Kidney (tissue), 14 donors: ENCODE measurements around the gene MRPL49. TPM values are rescaled to one million over a fixed set of nuclear protein-coding genes. Genes with fewer than 3 reads are reported as not detected.

Source experiments
- DNase-seq, 5 donors: peaks; one replicate each; pipeline ENCODE4 v3.0.0-alpha.2; 2013 to 2020
- FAIRE-seq: peaks from 2 replicates; lab custom pipeline; 2012; peaks lifted over from hg19 to GRCh38; lab: Jason Lieb, UNC
- H3K27ac ChIP-seq, 2 donors: one replicate each; pipeline ENCODE4 v1.7.0; 2013; ENCODE audit warnings: low read depth in 2 of 2, low read length in 2 of 2, inconsistent platforms in 1 of 2
- H3K27me3 ChIP-seq: one replicate; pipeline ENCODE4 v1.7.1; 2013; ENCODE audit warnings: low read length, inconsistent platforms; ENCODE audit not compliant: control insufficient read depth, insufficient read depth
- H3K36me3 ChIP-seq, 3 donors: one replicate each; pipeline versions ENCODE4 v1.7.0 to v1.7.1; 2013; ENCODE audit warnings: low read length in 3 of 3, control low read depth in 1 of 3, inconsistent platforms in 1 of 3; ENCODE audit not compliant: insufficient read depth in 3 of 3, control insufficient read depth in 2 of 3
- H3K4me1 ChIP-seq, 3 donors: one replicate each; pipeline versions ENCODE4 v1.7.0 to v1.7.1; 2013; ENCODE audit warnings: low read length in 3 of 3, inconsistent platforms in 1 of 3, low read depth in 1 of 3; ENCODE audit not compliant: control insufficient read depth in 2 of 3, insufficient read depth in 2 of 3
- H3K4me3 ChIP-seq, 3 donors: one replicate each; pipeline versions ENCODE4 v1.7.0 to v1.8.1; 2013; ENCODE audit warnings: low read length in 3 of 3, control low read depth in 1 of 3, inconsistent platforms in 1 of 3
- H3K9ac ChIP-seq, 3 donors: one replicate each; pipeline versions ENCODE4 v1.7.0 to v1.7.1; 2013; ENCODE audit warnings: low read length in 3 of 3, control low read depth in 1 of 3, inconsistent platforms in 1 of 3
- H3K9me3 ChIP-seq, 3 donors: one replicate each; pipeline versions ENCODE4 v1.7.0 to v1.7.1; 2013; ENCODE audit warnings: low read length in 3 of 3, control low read depth in 1 of 3, inconsistent platforms in 1 of 3; ENCODE audit not compliant: control insufficient read depth in 2 of 3, insufficient read depth in 1 of 3
- CTCF ChIP-seq: IDR thresholded peaks from 3 replicates; pipeline ENCODE4 v1.5.1; 2012; ENCODE audit warnings: mild to moderate bottlenecking, moderate library complexity, borderline replicate concordance; ENCODE audit not compliant: insufficient read depth; ENCODE audit errors: extremely low read depth
- intact Hi-C: fragments of 100-400 bp; cut with DNase I; formaldehyde crosslinking; loops from one replicate; pipeline ENCODE4 v1.11.1; 2022
- polyA plus RNA-seq: library from polyadenylated mRNA; stranded (reverse); fragments of 350-450 nt; fragmentation: Illumina TruSeq; extraction: RNeasy Lipid Tissue Mini Kit (QIAGEN cat#74804); gene quantifications from one replicate; pipeline ENCODE4 v1.2.3, GENCODE V29; 2014; ENCODE audit warnings: low read depth, low replicate concordance; ENCODE audit not compliant: insufficient read depth
- total RNA-seq: library from RNA; stranded (reverse); fragmentation: NEBNext Ultra II Directional; extraction: Animal tissue kit (Norgen Biotek cat#: 25700); gene quantifications from one replicate; pipeline ENCODE4 v1.2.1, GENCODE V29; 2021
- donor health status: control.
- donor health status: control.
- donor health status: control.
- donor health status: control.
- donor health status: control.
- donor health status: DM: yes; HTN: yes; CAD: no.
- donor health status: Normal renal cell carcinoma (clear cell type).

MRPL49 gene
- total and polyA plus RNA-seq, 2 donors from 2014 or later: 53.3 to 76.7 TPM

- H3K27me3 ChIP-seq: no peaks in the 10 kb centered on the region
- DNase-seq: no peak
Observed at GRCh38 chr11:65086809-65087208, 35.3 kb upstream of the MRPL49 start.

GRCh38 chr11:65087216-65087615 lies 34.9 kb upstream of the MRPL49 start:
- H3K9ac ChIP-seq: no peak overlapping the region
- H3K36me3 ChIP-seq: peaks cover 8 to 31% (median 12%) of the 10 kb centered on the region in 3 donors
- H3K27ac ChIP-seq: no peak overlapping the region
- no peak for DNase-seq
- peaks cover 0 to 18% (median 9%) of the 10 kb centered on the region in 3 donors for H3K4me1 ChIP-seq
- TF ChIP-seq CTCF: no peak
- intact Hi-C loops: no loop called here
- H3K27me3 ChIP-seq: no peaks in the 10 kb centered on the region
- H3K9me3 ChIP-seq: no peaks in the 10 kb centered on the region
- H3K4me3 ChIP-seq: no peak overlapping the region
- FAIRE-seq: no peak

More at GRCh38 chr11:65086809-65087208, 35.3 kb upstream of the MRPL49 start:
- peaks cover 0 to 18% (median 9%) of the 10 kb centered on the region in 3 donors for H3K4me1 ChIP-seq
- no peak overlapping the region for H3K27ac ChIP-seq
- no peak for FAIRE-seq
- no peak for TF ChIP-seq CTCF
- peaks cover 8 to 31% (median 12%) of the 10 kb centered on the region in 3 donors for H3K36me3 ChIP-seq
- H3K9ac ChIP-seq: no peak overlapping the region
- H3K4me3 ChIP-seq: no peak overlapping the region
- H3K9me3 ChIP-seq: no peaks in the 10 kb centered on the region
- intact Hi-C loops: no loop called here

- H3K4me3 ChIP-seq: no peak overlapping the region
- no peak overlapping the region for H3K9ac ChIP-seq
- H3K36me3 ChIP-seq: peaks cover 8 to 31% (median 12%) of the 10 kb centered on the region in 3 donors
- no peak for DNase-seq
- no peaks in the 10 kb centered on the region for H3K27me3 ChIP-seq
- intact Hi-C loops: no loop called here
- no peak for TF ChIP-seq CTCF
- FAIRE-seq: no peak
- H3K4me1 ChIP-seq: peaks cover 0 to 18% (median 9%) of the 10 kb centered on the region in 3 donors
- H3K27ac ChIP-seq: no peak overlapping the region
- no peaks in the 10 kb centered on the region for H3K9me3 ChIP-seq
Observed at GRCh38 chr11:65087827-65088226, 34.3 kb upstream of the MRPL49 start.

- intact Hi-C loops: no loop called here
- Histone ChIP-seq H3K9ac (no peak overlapping the region), H3K4me3 (no peak overlapping the region), H3K27me3 (no peaks in the 10 kb centered on the region), H3K36me3 (peaks cover 8 to 31% (median 12%) of the 10 kb centered on the region in 3 donors), H3K9me3 (no peaks in the 10 kb centered on the region), H3K4me1 (peaks cover 0 to 11% (median 4%) of the 10 kb centered on the region in 3 donors), H3K27ac (no peak overlapping the region)
- DNase-seq (no peak), FAIRE-seq (no peak)
- TF ChIP-seq CTCF: no peak
Observed at GRCh38 chr11:65089621-65090020, 32.5 kb upstream of the MRPL49 start.
